ENCODE measurements around the gene PLEKHN1.
"Not testable (repeated sequence)": the region's sequence is repeated elsewhere in the genome, so short reads cannot be mapped to it uniquely, and the experiment has no call there.

PLEKHN1 gene

GRCh38 chr1:1013105-1013921, 47.0 kb downstream of the PLEKHN1 start, which contains the start of gene ISG15:
Gene ISG15 (plus strand): TSS chr1:1013497. CDS start chr1:1013574, 77 bp downstream.
- DNase-seq: peak; percentile 81

- no peak for DNase-seq
Observed at GRCh38 chr1:1013922-1014648, 47.8 kb downstream of the PLEKHN1 start.

GRCh38 chr1:1014799-1015681, 48.8 kb downstream of the PLEKHN1 start:
- peak; percentile 23 for DNase-seq

GRCh38 chr1:1017397-1018320, 51.4 kb downstream of the PLEKHN1 start:
- DNase-seq: not testable (repeated sequence)

GRCh38 chr1:1018321-1018685, 52.0 kb downstream of the PLEKHN1 start:
- not testable (repeated sequence) for DNase-seq

GRCh38 chr1:1019122-1019999, 53.1 kb downstream of the PLEKHN1 start:
- peak; percentile 52 for DNase-seq

GRCh38 chr1:1020000-1020404, 53.7 kb downstream of the PLEKHN1 start, which contains the start of gene AGRN:
Gene AGRN (plus strand): TSS chr1:1020120. CDS start chr1:1020173, 53 bp downstream.
- DNase-seq: no peak

- DNase-seq: no peak
Observed at GRCh38 chr1:1020415-1021009, 54.2 kb downstream of the PLEKHN1 start.

GRCh38 chr1:1021010-1021919, 55.0 kb downstream of the PLEKHN1 start:
- DNase-seq: no peak

GRCh38 chr1:1021920-1022259, 55.6 kb downstream of the PLEKHN1 start:
- no peak for DNase-seq

- no peak for DNase-seq
Observed at GRCh38 chr1:1022302-1023009, 56.2 kb downstream of the PLEKHN1 start.

GRCh38 chr1:1023700-1024099, 57.4 kb downstream of the PLEKHN1 start:
- DNase-seq: no peak

GRCh38 chr1:1024149-1024770, 58.0 kb downstream of the PLEKHN1 start:
- no peak for DNase-seq

GRCh38 chr1:1024771-1025699, 58.8 kb downstream of the PLEKHN1 start:
- DNase-seq: no peak
